ENCODE measurements around the gene DCLK1. TPM values are rescaled to one million over a fixed set of nuclear protein-coding genes. Genes with fewer than 3 reads are reported as not detected.

DCLK1 gene
- total RNA-seq, 1 donor from 2014 or later, result not detected

- intact Hi-C loops (cut with micrococcal nuclease), result no loop called here
Observed at GRCh38 chr13:35954207-35954560, 177.0 kb downstream of the DCLK1 start.

- intact Hi-C loops (cut with micrococcal nuclease), result no loop called here
Observed at GRCh38 chr13:35953537-35954206, 177.5 kb downstream of the DCLK1 start.

- intact Hi-C loops (cut with micrococcal nuclease), result no loop called here
Observed at GRCh38 chr13:35947315-35947714, 183.9 kb downstream of the DCLK1 start.

GRCh38 chr13:35945368-35945767 is 185.8 kb downstream of the DCLK1 start:
- intact Hi-C loops (cut with micrococcal nuclease), result no loop called here

GRCh38 chr13:35941374-35941773 is 189.8 kb downstream of the DCLK1 start:
- intact Hi-C loops (cut with micrococcal nuclease), result no loop called here

- intact Hi-C loops (cut with micrococcal nuclease), result no loop called here
Observed at GRCh38 chr13:35940734-35941133, 190.4 kb downstream of the DCLK1 start.

- intact Hi-C loops (cut with micrococcal nuclease), result no loop called here
Observed at GRCh38 chr13:35936246-35936978, 194.8 kb downstream of the DCLK1 start.

- intact Hi-C loops (cut with micrococcal nuclease), result no loop called here
Observed at GRCh38 chr13:35930665-35931631, 200.2 kb downstream of the DCLK1 start.

GRCh38 chr13:35927567-35928021 is 203.6 kb downstream of the DCLK1 start:
- intact Hi-C loops (cut with micrococcal nuclease), result no loop called here

- intact Hi-C loops (cut with micrococcal nuclease), result no loop called here
Observed at GRCh38 chr13:35926859-35927530, 204.2 kb downstream of the DCLK1 start.

GRCh38 chr13:35925669-35926068 is 205.5 kb downstream of the DCLK1 start:
- intact Hi-C loops (cut with micrococcal nuclease), result no loop called here

- intact Hi-C loops (cut with micrococcal nuclease), result no loop called here
Observed at GRCh38 chr13:35923347-35923746, 207.8 kb downstream of the DCLK1 start.

GRCh38 chr13:35920816-35921215 is 210.4 kb downstream of the DCLK1 start:
- intact Hi-C loops (cut with micrococcal nuclease), result no loop called here

- intact Hi-C loops (cut with micrococcal nuclease), result no loop called here
Observed at GRCh38 chr13:35917942-35918645, 213.1 kb downstream of the DCLK1 start.

GRCh38 chr13:35917252-35917941 is 213.8 kb downstream of the DCLK1 start:
- intact Hi-C loops (cut with micrococcal nuclease), result no loop called here

GRCh38 chr13:35916146-35916545 is 215.0 kb downstream of the DCLK1 start:
- intact Hi-C loops (cut with micrococcal nuclease), result no loop called here

- intact Hi-C loops (cut with micrococcal nuclease), result no loop called here
Observed at GRCh38 chr13:35914662-35915061, 216.5 kb downstream of the DCLK1 start.

- intact Hi-C loops (cut with micrococcal nuclease), result no loop called here
Observed at GRCh38 chr13:35912841-35913240, 218.3 kb downstream of the DCLK1 start.

- intact Hi-C loops (cut with micrococcal nuclease), result no loop called here
Observed at GRCh38 chr13:35909837-35910540, 221.2 kb downstream of the DCLK1 start.
